Activated CD8-positive, alpha-beta memory T cell treated with anti-CD3 and anti-CD28 coated beads for 48 hours (primary cell): ENCODE data around the gene C2orf80.
"Not testable (repeated sequence)": the region's sequence is repeated elsewhere in the genome, so short reads cannot be mapped to it uniquely, and the experiment has no call there.

Source experiments
- DNase-seq, 3 experiments: peaks; one replicate each; pipeline ENCODE4 v3.0.0-alpha.2; 2020; ENCODE audit warnings: low read depth in 2 of 3, low spot score in 2 of 3

Gene C2orf80

GRCh38 chr2:208189810-208190503, at the start of gene C2orf80:
Gene C2orf80 (minus strand): TSS chr2:208190030. CDS start chr2:208186986, 3,044 bp downstream.
- DNase-seq, result no peak

GRCh38 chr2:208235860-208236259, 46.0 kb upstream of the C2orf80 start:
- no peak for DNase-seq

GRCh38 chr2:208234786-208235185, 45.0 kb upstream of the C2orf80 start:
- DNase-seq, result no peak

GRCh38 chr2:208228476-208228875, 38.6 kb upstream of the C2orf80 start:
- DNase-seq, result no peak

- DNase-seq, result no peak
Observed at GRCh38 chr2:208227581-208228232, 37.9 kb upstream of the C2orf80 start.

GRCh38 chr2:208224802-208225201, 35.0 kb upstream of the C2orf80 start:
- no peak for DNase-seq

GRCh38 chr2:208222351-208222750, 32.5 kb upstream of the C2orf80 start:
- DNase-seq, result no peak

GRCh38 chr2:208221873-208222272, 32.0 kb upstream of the C2orf80 start:
- not testable (repeated sequence) for DNase-seq

- DNase-seq, result no peak
Observed at GRCh38 chr2:208210688-208211451, 21.0 kb upstream of the C2orf80 start.

- no peak for DNase-seq
Observed at GRCh38 chr2:208208335-208209085, 18.7 kb upstream of the C2orf80 start.

GRCh38 chr2:208207769-208208168, 17.9 kb upstream of the C2orf80 start:
- DNase-seq, result no peak

GRCh38 chr2:208204166-208204565, 14.3 kb upstream of the C2orf80 start:
- no peak for DNase-seq

- no peak for DNase-seq
Observed at GRCh38 chr2:208195531-208195930, 5.7 kb upstream of the C2orf80 start.

GRCh38 chr2:208192611-208193236, 2.9 kb upstream of the C2orf80 start:
- no peak for DNase-seq

GRCh38 chr2:208189069-208189809, 591 bp downstream of the C2orf80 start:
- DNase-seq, result no peak

GRCh38 chr2:208186893-208187292, 2.9 kb downstream of the C2orf80 start:
- no peak for DNase-seq

- no peak for DNase-seq
Observed at GRCh38 chr2:208186465-208186864, 3.4 kb downstream of the C2orf80 start.

- no peak for DNase-seq
Observed at GRCh38 chr2:208183972-208184705, 5.7 kb downstream of the C2orf80 start.

- DNase-seq, result no peak
Observed at GRCh38 chr2:208183526-208183925, 6.3 kb downstream of the C2orf80 start.
